ENCODE results near the gene CCDC30.

- TF ChIP-seq CTCF (IDR thresholded peaks at IDR 0.05) (no peak), POLR2A (IDR thresholded peaks at IDR 0.05) (no peak), POLR2AphosphoS5 (IDR thresholded peaks at IDR 0.05) (no peak)
Measured at GRCh38 chr1:42674682-42675081, 211.6 kb downstream of the CCDC30 start.

Measured in transverse colon (tissue), 4 donors.